COLO668 (cell line): ENCODE measurements around the gene PPP2R5C.
"Not testable (repeated sequence)": the region's sequence is repeated elsewhere in the genome, so short reads cannot be mapped to it uniquely, and the experiment has no call there.

Source experiments
- DNase-seq: peaks from one replicate; lab custom pipeline; 2025; ENCODE audit not compliant: unreplicated experiment; lab: John Stamatoyannopoulos, UW

The PPP2R5C gene

GRCh38 chr14:101761032-101761880, at the start of gene PPP2R5C:
TSS of gene PPP2R5C (plus strand) at chr14:101761709. CDS start at chr14:101761894, 185 bp downstream.
- peak; percentile 88 for DNase-seq

GRCh38 chr14:101711857-101712233, 49.7 kb upstream of the PPP2R5C start:
- DNase-seq, result not testable (repeated sequence)

- not testable (repeated sequence) for DNase-seq
Measured at GRCh38 chr14:101712341-101712740, 49.2 kb upstream of the PPP2R5C start.

- not testable (repeated sequence) for DNase-seq
Measured at GRCh38 chr14:101713091-101713490, 48.4 kb upstream of the PPP2R5C start.

- no peak for DNase-seq
Measured at GRCh38 chr14:101713621-101714349, 47.7 kb upstream of the PPP2R5C start.

GRCh38 chr14:101714394-101714793, 47.1 kb upstream of the PPP2R5C start:
- no peak for DNase-seq

- no peak for DNase-seq
Measured at GRCh38 chr14:101715210-101716076, 46.1 kb upstream of the PPP2R5C start.

GRCh38 chr14:101716077-101716950, 45.2 kb upstream of the PPP2R5C start:
- no peak for DNase-seq

- DNase-seq, result no peak
Measured at GRCh38 chr14:101716956-101717662, 44.4 kb upstream of the PPP2R5C start.

GRCh38 chr14:101717663-101718490, 43.6 kb upstream of the PPP2R5C start:
- DNase-seq, result no peak

GRCh38 chr14:101719045-101719645, 42.4 kb upstream of the PPP2R5C start:
- DNase-seq, result no peak

GRCh38 chr14:101719708-101720107, 41.8 kb upstream of the PPP2R5C start:
- no peak for DNase-seq

GRCh38 chr14:101721111-101721510, 40.4 kb upstream of the PPP2R5C start:
- DNase-seq, result no peak

- no peak for DNase-seq
Measured at GRCh38 chr14:101721951-101722661, 39.4 kb upstream of the PPP2R5C start.

GRCh38 chr14:101723061-101723595, 38.4 kb upstream of the PPP2R5C start:
- no peak for DNase-seq

GRCh38 chr14:101725652-101726051, 35.9 kb upstream of the PPP2R5C start:
- not testable (repeated sequence) for DNase-seq

GRCh38 chr14:101726295-101726953, 35.1 kb upstream of the PPP2R5C start:
- DNase-seq, result no peak
